Stimulated activated CD4-positive, alpha-beta T cell treated with anti-CD3 and anti-CD28 coated beads, TNF-alpha, amount 100 ng/mL, for 48 hours (primary cell): ENCODE data around the gene FRMD3.

Experiments
- DNase-seq, 3 donors: peaks; one replicate each; pipeline ENCODE4 v3.0.0-alpha.2; 2020; ENCODE audit warnings: low read depth in 3 of 3

FRMD3 gene

DNA sequence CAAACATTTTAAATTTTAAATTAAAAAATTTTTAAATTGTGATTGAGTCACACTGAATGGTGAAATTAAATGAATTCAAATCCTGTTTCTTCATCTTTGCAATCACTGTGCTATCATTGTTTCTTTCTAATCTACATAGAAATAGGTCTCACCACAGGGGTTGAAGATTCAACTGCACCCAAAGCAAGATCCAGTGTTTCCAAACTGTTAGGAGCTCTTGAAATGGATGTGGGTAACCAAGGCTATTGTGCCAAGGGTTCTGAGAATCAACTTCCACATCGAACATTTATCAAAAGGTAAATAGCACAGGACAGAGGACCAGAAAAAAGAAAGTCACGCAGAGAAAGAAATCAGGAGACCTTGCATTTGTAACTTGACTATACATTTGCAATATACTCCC, 302.7 kb downstream of the FRMD3 start:
- DNase-seq: no peak

DNA sequence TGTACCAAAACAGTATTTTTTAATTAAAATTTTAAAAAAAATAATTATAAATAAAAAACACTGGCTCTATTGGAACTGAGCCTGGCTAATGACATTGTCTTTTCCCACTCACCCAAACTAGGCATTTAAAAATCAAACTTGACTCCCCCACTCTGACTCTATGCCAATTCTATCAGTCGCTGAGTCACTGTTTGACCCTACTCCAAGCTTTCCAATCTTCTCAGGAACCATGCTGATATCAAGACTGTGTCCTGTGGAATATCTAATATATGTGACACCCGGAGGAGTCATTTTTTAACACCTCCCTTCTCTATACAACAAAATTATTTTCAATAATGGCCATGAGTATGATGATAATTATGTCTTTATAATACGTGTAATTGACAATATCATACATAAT, 303.7 kb downstream of the FRMD3 start:
- DNase-seq: no peak

DNA sequence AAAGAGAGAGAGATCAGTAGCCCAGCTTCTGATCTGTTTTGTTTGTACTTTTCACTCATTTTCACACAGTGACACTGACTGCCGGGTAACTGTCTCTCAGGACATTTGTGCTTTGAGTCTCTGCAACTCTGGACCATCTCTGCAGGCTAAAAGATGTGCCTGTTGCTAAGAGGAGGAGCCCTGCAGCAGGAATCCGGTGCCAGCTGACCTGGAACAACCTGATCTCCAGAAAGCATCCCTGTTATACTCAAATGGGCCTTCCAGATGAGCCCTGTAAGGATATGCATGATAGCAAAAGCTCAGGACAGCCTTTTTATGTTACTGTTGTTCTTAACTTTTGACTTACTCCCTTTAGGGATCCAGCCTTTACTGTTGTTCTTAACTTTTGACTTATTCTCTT, 304.6 kb downstream of the FRMD3 start:
- no peak for DNase-seq

DNA sequence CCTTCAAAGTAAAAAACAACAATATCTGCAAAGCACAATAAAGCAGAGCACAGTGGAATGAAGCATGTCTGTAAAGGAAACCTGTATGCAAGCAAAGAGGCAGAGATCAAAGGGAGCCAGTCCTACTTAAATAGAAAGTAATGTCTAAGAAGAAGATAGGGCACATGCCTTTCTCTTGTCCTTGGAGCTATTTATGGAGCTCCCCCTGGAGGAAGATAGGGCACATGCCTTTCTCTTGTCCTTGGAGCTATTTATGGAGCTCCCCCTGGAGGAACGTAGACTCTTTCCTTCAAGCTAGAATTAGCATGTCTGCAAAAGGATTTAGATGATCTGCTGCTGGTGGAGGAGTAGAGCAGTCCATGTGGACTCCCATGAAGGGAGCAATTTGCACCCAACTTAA, 307.2 kb downstream of the FRMD3 start:
- no peak for DNase-seq

DNA sequence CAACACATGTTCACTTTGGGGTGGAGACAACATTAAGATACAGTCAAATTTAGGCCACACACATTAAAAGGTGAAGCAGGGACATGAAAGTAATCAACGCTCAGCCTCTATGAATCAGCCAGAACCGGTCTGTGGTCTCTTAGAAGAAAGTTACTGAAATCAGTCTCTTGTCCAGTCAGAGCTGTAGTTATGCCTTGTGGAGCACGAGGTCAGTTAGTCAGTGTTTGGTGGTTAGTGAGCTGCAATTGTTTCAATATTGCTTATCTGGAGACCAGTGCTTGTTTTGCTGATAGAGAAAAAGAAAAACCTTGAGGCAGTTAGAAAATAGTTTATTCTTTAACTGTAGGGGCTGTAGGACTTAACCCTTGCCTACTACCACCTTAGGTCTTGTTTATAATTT, 317.5 kb downstream of the FRMD3 start:
- DNase-seq: no peak

DNA sequence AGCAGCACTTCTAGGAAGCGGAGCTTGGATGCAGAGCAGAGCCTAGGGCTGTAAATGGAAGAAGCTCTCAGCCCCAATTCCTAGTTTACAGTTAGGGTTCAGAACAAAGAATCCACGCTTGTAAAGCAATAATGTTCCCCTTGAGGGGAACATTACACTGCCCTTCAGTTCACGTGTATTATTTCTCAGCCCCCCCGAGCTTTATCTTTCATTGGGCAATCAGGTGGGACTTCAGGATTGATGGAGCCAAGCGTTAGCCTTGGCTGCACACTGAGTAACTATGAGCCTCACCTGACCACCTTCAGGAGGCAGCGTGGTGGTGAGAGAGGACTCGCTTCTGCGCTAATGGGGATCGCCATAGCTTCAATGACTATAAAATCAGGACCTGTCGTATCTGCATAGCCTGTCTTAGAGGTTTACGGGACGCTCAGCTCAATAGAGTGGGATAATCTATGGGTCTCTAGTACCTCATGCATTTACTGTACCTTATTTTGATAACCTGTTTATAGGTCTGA, 318.2 kb downstream of the FRMD3 start:
- no peak for DNase-seq

DNA sequence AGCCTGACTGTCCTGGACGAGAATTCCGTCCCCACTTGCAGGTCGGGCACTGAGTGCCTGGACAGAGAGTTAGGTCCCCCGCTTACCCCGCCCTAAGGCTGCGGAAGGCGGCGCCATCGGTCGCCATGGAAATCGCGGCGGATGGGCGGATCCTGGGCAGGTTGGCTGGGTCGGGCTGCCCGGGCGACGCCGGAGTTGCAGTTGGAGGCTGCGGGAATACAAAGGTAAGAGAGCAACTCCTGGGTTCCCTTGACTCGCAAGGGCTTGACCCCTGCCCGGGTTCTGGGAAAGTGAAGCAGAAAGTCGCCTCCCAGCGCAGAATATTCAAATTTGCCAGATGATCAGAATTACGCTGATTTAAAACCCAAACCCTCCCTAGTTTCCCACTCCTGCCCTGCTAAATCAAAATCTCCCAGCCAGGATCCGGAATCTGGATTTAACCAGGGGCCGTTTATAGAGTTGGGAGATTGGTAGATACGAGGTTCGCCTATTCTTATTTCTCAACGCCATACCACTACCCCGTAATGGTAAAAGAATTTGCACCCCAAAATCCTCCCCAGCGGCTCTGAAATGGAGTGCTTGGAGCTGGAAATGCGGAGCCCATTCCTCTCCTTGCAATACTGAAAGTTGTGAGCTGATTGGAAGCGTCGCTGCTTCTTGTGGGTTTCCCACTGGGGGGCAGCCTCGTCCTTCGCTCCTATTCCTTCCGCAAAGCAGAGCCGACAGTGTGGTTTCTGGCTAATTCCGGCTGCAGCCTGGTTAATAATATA, 318.9 kb downstream of the FRMD3 start:
- DNase-seq: no peak

DNA sequence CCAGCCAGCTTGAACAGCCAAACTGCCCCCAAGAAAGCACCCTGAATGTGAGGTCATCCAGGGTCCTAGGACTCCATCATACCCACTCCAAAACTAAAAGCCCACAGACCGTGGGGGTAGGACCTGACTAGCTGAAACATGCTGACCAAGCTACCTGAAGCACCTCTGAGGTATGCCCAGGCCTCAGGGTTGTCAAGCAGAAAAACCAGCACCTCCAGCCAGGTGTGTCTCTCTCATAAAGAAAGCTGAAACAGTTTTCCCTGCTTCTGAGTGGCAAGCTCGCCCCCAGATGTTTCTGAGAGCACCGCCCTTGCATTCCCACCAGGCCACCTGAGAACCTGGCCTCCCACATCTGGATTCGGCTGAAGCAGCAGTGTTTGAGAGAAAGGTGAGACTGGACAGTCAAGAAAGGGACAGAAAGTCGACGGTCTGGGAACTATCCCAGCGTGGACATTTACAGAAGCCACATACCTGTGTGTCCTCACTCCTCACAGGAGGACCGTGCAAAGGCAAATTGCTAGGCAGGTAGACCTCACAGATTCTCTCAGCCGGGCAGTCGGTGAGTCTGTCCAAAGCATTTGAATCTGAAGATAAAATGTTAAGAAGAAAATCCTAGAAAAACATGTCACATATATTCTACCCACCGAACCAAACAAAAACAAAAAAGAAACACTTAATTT, 319.6 kb downstream of the FRMD3 start:
- DNase-seq: no peak

DNA sequence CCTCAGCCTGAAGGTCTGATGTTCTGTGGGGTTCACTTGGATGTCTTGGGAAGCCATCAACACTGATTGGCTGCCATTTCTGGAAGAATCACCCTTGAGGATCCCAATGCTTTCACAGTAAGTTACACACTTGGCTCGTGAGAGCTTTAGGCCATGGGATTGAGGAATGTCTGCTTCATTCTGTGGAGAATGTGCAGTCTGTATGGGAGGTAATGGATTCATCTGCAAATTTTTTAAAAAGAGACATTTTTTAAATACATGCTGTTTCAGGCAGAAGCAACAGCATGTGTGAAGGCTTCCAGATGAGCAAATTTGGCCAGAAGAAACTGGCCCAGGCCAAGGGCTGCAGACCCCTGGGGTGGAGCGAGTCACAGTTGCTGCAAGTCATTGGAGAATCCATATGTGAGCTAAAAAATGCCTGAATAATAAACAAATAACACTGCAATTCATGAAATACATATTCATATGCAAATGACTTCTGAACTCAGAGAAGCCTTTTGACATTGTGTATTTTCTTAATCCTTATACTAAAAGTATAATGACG, 328.9 kb downstream of the FRMD3 start:
- no peak for DNase-seq

DNA sequence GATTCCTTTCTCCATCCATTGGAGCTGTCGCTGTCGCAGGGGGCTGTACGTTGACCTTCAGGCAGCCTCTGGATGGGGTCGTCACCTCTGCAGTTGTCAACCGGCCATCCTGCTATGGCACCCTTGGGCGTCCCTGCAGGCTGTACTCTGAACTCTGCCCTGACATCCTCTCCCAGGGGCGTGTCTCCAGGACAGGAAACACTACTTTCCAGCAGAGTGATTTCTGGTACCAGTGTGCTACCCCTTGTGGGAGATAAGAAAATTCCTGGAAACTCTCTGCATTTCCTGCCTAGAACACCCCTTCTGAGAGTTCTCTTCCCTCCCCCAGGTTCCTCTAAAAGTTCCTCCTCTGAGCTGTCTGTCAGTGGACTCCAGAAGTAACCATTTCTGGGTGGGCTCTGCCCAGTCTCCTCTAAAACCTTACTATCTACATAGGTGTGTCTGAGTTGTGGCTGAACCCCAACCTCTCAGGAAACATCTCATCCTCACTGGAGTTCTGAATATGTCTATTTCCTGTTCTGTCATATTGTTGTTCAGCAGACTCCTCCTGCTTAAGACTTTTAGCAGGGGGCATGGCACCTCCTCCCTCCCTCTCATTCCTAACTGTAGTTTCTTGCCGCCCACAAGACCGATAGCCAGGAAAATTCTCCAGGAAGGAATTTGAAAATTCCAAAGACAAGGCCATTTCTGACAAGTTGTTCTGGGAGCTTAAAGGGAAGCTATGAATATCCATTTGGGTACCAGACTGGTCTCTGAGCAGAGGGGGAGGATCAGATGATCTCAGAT, 329.9 kb downstream of the FRMD3 start:
- no peak for DNase-seq

DNA sequence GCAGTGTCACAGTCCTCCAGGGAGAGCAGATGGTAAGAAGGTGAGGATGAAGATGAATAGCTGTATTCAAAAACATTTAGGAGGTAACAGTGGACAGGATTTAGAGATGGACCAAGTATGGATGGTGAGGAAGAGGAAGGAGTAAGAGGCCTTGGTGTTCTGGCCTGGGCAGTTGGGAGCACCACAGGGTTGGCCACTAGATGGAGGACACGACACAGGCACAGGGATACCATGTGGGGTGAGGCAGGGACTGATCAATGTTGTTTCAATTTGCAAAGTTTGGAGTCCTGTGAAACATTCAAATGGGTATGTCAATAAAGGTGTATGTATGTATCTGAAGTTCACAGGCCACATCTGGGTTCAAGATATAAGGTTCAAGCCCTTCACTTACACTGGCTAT, 334.2 kb downstream of the FRMD3 start:
- DNase-seq: no peak

DNA sequence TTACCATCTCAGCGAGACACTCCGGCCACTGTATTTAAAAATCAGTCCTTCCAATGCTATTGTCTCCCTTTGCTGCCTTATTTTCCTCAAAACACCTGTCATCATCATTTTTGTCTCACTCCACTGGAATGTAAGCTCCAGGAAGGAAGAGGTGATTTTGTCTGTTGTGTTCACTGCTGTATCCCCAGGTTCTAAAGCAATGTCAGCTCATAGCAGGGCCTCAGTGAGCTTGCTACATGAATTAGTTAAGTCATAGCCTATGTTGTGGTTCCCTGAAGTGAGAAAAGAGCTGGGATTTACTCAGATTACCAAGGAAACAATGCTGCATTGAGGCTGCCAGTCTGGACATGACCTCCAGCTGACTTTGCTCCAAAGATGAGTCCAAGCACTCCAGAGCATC, 337.7 kb downstream of the FRMD3 start:
- DNase-seq: no peak

DNA sequence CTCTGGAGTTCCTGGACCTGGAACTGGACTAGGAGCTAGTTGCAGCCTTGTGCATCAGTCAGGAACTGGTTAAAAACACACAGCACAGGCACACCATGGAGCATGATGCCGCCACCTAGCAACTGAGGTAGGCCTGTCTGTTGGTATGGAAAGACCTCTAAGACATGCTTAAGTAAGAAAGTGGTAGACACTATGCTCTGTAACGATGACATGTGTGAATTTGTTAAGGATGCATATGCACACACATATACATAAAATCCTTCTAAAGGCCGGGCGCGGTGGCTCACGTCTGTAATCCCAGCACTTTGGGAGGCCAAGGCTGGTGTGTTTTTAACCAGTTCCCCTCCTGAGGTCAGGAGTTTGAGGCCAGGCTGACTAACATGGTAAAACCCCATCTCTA, 338.4 kb downstream of the FRMD3 start:
- no peak for DNase-seq

DNA sequence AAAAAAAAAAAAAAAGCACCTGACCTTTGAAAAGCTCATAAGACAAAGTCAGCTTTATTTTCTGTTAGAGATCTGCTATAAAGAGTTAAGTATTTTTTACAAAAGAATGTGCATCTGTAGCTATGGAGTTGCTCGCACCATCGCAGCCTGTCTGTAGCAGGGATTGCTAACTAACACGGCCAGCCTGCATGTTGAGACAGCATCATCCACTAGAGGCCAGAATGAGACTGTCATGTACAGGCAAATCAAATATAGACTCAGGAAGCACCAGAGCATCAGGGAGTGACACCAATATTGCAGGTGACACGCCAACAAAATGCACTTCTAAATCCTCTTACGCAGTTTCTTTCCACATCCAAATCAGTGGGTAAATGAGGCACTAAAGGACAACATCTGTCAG, 339.0 kb downstream of the FRMD3 start:
- DNase-seq: no peak

DNA sequence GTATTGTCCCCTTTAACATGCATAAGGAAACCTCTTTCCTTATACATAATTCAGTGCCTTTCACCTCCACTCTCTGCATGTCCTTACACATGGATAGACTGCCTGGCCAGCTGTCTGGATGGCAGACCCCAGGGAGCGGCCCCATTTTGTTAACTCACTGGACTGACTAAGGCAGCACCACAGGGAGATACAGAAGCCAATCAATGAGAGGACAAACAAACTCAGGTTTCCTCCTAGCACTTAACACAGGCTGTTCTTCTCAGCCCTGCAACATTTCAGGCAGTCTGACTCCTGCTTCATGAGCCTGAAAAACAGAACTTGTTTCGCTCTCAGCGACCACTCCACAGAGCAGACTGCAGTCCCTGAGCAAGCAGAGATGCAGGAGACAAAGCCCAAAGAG, 339.8 kb downstream of the FRMD3 start:
- no peak for DNase-seq

DNA sequence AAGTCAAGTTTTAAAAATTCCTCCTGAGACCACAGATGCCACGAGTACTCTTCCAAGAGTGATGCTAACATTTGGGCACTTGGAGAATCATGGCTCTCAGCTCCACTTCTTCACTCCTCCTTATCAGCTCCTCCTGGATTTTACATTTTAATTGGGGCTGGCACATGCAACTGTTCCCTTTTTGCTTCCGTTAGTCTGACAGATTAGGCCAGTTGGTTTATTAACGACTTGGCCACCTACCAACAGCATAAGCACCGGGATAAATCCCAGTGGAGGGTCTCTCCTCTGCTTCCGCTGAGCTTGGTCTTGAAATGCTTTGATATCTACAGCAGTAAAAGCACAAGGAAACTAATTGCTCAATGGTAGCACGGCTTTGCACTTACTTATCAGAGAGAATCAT, 340.6 kb downstream of the FRMD3 start:
- DNase-seq: no peak

DNA sequence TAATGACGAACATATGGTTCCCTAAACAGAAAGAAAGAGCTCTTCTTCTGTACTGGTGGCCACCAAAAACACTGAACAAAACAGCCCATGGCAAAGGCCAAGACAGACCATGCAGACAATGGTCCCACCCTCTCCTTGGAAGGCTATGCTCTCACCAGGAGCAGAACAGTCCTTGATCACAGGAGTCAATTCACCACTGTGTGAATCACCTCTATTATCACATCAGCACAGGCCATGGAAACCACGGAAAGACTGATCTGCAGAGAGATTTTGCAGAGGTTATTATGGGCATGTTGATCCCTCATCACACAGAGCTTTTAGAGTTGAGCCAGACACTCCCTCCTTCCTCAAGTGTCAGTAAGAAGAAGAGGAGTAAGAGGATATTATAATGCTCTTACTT, 341.3 kb downstream of the FRMD3 start:
- DNase-seq: no peak
